ENCODE results near the gene MRPL33.
"Not testable (repeated sequence)": the region's sequence is repeated elsewhere in the genome, so short reads cannot be mapped to it uniquely, and the experiment has no call there.

MRPL33 gene

GRCh38 chr2:27741673-27742072 is 29.8 kb upstream of the MRPL33 start:
- DNase-seq (ENCODE audit: low read depth, low spot score), result no peak

DNA sequence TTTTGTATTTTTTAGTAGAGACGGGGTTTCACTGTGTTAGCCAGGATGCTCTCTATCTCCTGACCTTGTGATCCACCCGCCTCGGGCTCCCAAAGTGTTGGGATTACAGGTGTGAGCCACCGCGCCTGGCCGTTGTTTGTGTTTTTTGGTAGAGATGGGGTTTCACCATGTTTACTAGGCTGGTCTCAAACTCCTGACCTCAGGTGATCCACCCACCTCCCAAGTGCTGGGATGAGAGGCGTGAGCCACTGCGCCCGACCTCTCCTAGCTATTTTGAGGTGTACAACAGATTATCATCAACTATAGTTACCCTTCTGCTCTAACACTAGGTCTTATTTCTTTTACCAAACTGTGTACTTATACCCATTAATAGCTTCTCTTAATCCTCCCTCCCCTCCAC is 28.9 kb upstream of the MRPL33 start:
- no peak for DNase-seq (ENCODE audit: low read depth, low spot score)

DNA sequence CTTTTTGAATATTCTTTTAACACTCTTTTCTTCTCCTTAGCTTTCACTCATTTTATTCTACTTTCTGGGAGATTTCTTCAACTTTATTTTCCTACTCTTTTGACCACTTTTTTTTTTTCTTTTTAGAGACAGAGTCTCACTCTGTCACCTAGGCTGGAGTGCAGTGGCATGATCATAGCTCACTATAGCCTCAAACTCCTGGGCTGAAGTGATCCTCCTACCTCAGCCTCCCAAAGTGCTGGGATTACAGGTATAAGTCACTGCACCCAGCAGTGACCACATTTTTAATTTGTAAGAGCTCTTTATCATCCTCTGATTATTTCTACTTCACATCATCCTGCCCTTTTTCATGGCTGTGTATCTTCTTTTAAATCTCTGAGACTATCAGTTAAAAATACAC is 26.0 kb upstream of the MRPL33 start:
- not testable (repeated sequence) for DNase-seq (ENCODE audit: low read depth, low spot score)

DNA sequence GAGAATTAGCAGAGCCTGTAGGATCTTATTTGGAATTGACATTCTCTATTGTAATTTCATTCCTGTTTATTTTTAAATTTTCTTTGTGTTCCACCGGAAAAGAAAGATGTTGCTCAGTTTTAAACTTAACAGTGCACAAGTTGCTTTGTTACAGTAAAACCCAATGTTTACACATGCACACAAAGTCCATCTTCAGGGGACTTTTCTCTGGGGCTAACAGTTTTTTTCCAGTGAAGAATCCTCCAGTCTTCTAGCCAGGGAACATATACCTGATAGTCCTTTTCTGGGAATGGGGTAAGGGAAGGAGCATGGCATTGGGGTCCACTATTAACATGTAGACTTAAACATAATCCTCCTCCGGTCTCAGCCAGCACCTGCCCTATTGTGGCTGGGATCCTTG is 25.2 kb upstream of the MRPL33 start:
- no peak for DNase-seq (ENCODE audit: low read depth, low spot score)

DNA sequence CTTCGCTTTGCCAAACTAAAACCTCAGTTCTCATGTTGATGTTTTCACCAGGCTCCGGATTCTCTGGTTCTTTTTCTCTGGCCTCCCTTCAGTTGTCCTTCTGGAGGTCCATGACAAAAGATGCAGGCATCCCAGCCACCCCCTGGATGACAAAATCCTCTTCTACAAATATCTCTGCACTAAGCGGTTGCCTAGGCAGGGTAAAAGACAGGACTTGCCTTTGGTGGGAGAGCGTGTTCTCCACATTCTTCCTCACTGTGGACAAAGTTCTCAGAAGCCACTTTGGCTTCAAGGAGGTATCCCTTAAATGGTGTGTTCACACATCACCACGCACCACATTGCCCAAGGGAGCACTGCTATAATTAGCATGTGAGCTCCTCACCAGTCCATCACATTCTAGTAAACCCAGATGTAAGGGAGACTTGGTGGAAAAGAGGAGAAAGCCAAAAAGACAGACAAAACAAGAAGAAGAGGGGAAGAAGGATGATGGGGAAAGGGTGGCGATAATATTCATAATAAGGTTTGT is 23.6 kb upstream of the MRPL33 start:
- DNase-seq (ENCODE audit: low read depth, low spot score), result no peak

DNA sequence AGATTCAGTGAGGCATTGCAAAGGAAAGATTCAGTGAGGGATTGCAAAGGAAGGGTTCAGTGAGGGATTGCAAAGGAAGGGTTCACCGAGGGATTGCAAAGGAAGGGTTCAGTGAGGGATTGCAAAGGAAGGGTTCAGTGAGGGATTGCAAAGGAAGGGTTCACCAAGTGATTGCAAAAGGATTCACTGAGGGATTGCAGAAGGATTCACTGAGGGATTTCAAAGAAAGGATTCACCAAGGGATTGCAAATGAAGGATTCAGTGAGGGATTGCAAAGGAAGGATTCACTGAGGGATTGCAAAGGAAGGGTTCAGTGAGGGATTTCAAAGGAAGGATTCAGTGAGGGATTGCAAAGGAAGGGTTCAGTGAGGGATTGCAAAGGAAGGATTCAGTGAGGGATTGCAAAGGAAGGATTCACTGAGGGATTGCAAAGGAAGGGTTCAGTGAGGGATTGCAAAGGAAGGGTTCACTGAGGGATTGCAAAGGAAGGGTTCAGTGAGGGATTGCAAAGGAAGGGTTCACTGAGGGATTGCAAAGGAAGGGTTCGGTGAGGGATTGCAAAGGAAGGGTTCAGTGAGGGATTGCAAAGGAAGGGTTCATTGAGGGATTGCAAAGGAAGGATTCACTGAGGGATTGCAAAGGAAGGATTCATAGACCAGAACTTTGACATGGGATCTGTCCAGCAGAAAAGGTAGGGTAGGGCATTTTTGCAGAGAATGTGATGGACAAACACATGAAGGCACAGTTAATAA is 22.5 kb upstream of the MRPL33 start:
- not testable (repeated sequence) for DNase-seq (ENCODE audit: low read depth, low spot score)

DNA sequence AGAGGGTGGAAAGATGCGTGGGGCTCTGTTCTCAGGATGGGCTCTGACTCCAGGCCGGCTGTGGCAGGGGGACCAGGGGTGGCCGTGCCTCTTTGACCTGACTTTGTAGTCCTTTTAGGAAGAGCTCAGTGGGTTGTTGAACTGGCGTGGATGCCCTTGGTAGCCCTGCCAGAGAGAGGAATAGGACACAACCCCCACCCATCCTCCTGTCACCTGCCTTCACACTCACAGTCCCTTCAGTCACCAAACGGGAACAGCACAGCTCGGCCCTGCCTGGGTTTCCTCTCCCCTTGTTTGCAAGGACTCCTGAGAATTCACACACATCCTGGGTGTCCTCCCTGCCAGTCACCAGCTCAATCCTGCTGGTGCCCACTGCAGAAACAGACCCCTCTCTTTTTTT is 20.1 kb upstream of the MRPL33 start:
- no peak for DNase-seq (ENCODE audit: low read depth, low spot score)

GRCh38 chr2:27752551-27753237 is 18.8 kb upstream of the MRPL33 start:
- DNase-seq (ENCODE audit: low read depth, low spot score), result no peak

- DNase-seq (ENCODE audit: low read depth, low spot score), result no peak
Observed at GRCh38 chr2:27754138-27754588, 17.4 kb upstream of the MRPL33 start.

DNA sequence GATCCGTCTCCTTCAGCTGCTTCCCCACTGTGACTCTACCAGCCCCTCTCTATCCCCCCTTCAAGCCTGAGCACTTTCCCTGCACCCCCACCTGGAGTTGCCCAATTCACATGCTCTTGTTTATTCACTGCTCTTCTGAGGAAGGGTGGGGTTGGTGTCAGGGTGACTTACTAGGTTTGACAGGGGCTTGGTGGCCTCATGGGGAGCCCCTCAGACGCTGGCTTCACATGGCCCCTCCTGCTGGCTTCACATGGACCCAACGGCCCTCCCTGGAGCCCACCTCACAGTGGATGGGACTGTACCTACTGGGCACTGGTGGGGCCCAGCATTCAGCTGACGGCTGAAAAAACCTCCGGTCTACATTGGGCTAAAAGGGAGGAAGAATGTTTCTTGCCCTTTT is 16.7 kb upstream of the MRPL33 start:
- DNase-seq (ENCODE audit: low read depth, low spot score), result no peak

DNA sequence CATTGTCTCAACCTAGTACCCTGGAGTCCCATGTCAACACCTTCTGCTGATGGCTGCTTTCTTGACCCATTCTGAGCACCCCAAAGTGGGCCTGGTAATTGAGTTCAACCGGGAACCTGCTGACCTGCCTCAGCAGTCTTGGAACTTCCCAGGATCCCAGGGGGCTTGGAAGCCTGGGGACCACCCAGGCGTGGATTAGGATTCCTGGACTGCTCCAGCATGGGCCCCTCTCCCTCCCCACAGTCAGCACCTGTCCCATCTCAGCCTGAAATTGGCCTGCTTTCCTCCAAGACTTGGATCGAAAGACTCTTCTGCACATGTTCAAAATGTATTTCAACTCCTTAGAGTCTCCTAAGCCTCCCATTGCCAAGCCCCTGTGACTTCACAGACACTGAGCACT is 15.4 kb upstream of the MRPL33 start:
- DNase-seq (ENCODE audit: low read depth, low spot score), result no peak

DNA sequence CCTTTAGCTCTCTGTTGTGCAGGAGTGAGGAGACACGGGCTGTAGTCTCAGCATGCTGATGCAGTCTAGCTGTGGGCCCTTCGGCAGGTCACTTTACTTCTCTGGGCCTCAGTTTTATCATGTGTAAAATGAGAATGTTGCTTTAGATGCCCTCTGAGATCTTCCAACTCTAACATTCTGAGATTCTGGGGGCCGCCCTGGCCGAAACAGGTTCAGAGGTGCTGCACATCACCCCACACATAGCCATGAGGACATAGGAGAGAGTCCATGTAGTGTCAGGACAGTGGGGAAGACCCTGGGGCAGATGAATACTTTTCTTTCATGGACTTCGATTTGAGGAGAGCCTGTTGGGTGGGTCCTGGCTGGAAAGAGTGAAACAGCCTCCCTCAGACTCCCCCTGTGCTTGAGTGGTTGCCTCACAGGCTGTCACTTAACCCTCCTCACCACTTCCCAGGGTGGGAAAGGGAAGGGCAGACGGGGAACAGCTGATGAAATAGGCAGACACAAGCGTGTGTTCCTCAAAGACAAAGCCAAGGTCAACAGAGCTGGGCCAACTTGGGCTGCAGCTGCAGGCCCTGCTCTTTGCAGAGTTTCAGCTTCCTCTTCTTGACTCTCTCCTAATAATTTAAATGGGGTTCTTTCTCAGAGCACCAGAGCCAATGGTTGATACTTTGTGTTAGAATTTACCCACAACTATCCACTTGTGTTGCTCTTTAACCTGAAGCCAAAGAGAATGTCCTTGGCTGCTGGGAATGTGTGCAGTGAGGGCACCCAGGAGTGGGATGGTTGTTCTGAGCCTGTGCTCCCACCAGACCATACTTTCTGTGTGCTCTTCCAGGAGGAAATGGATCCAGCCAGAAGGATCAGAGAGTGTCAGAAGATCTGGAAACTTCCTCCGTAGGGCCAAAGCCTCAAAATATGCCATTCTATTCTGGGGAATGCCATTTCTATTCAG is 14.7 kb upstream of the MRPL33 start:
- no peak for DNase-seq (ENCODE audit: low read depth, low spot score)

DNA sequence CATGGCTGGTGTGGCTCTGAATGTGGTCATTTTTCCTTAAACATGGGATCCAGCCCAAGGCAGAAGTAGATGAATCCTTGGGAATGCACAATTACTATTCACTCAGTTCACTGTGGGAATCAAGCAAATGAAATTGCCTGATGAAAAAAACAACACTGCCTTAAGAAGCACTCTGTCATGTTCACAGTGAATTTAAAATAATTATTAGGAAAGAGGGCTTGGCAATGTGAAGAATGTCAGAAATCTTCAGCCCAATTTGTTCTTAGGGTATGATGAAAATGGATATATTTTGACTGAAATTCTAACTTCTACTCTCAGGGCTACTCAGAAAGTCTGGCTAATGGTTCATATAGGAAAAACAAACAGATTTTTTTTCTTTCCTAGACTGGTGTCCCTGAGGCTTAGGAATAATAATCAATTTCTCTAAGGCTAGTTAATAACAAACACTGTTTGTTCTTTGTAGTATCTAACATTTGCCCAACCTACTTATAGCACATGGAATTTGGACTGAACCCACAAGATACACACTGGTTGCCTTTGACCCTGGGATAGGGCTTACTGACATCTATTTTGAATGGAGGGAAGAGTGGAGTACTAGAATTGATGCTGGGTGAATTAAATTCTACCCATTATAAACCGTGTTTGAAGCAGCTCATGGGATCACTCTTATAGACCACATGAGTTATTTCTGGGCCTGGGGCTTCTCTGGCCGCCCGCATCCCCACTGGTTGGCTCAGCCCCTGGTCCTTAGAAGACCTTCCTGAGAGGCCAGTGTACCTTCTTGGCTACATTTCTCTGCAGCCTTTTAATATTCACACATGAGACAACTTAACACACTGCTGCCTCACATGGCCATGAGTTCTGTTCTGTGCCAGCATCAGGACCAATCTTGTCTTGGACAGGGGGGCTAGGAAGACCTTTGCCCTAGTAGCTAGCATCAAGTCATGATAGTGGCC is 8.3 kb upstream of the MRPL33 start:
- no peak for DNase-seq (ENCODE audit: low read depth, low spot score)

GRCh38 chr2:27763907-27764267 is 7.6 kb upstream of the MRPL33 start:
- DNase-seq (ENCODE audit: low read depth, low spot score), result no peak

- DNase-seq (ENCODE audit: low read depth, low spot score), result not testable (repeated sequence)
Observed at GRCh38 chr2:27764526-27764925, 7.0 kb upstream of the MRPL33 start.

DNA sequence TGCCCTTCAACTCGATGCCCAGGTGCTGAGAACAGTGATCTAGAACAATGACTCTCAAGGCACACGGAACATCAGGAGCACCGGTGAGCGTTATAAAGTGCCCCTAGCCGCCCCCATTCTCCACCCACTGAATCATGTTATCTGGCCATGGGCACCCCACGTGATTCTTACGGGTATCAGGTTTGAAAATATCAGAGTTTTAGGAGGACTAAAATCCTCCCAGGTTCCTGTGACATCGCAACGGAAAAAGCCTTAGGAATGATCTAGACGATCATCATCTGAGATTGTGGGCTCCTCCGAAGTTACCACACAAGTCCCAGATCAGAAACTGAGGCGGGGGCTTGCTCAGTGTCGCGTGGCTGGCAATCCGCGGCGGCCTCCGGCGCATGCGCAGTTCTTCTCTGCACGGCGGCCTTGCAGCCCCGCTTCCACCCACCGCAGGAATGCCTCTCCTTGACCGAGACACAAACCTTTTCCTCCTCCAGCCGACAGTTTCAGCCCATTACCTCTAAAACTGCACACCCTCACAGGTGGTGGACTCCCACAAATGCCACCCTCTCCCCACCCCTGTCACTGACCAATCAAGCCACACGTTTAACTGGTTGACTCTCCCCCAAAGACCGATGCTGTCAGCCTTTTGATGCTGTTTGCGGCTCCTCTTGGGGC is 5.8 kb upstream of the MRPL33 start:
- no peak for DNase-seq (ENCODE audit: low read depth, low spot score)

GRCh38 chr2:27766287-27766661 is 5.2 kb upstream of the MRPL33 start:
- DNase-seq (ENCODE audit: low read depth, low spot score), result no peak

DNA sequence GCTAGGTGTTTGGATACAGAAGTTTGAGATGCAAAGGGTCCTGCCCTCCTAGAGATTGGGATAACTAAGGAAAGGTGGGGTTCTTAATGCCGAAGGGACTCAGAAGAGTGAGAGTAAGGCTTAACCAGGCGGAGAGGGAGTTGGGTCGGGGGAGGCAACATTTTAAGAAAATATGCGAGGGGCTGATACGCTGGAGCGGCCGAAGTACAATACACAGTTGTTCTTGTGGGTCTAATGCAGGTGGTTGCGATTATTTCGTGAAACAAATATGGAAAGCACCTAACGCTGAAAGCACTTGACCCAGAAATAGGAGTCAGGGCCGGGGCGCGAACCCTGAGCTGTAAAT is 344 bp upstream of the MRPL33 start:
- DNase-seq (ENCODE audit: low read depth, low spot score), result no peak

GRCh38 chr2:27772804-27773203 is 1.3 kb downstream of the MRPL33 start:
- no peak for DNase-seq (ENCODE audit: low read depth, low spot score)

- DNase-seq (ENCODE audit: low read depth, low spot score), result no peak
Observed at GRCh38 chr2:27773959-27774358, 2.4 kb downstream of the MRPL33 start.
